HepG2 (cell line): ENCODE results near the gene KARS1. TPM values are rescaled to one million over a fixed set of nuclear protein-coding genes. Genes with fewer than 3 reads are reported as not detected.

Experiments used
- ETV6 ChIP-seq: sonication (generic); formaldehyde crosslinking; conservative IDR thresholded peaks from 2 replicates; pipeline ENCODE4 v1.4.0; 2020; ENCODE audit warnings: missing genetic modification reagents
- HES4 ChIP-seq: sonication (generic); formaldehyde crosslinking; IDR thresholded peaks from 2 replicates; pipeline ENCODE4 v1.9.0; 2021; ENCODE audit warnings: mild to moderate bottlenecking, missing genetic modification reagents, borderline replicate concordance
- HNRNPUL1 ChIP-seq: fragments of 200-400 bp; formaldehyde crosslinking; IDR thresholded peaks from 2 replicates; pipeline ENCODE4 v1.6.1; 2017; ENCODE audit warnings: low read depth, mild to moderate bottlenecking, low read length, moderate library complexity
- PLRG1 ChIP-seq: fragments of 450-650 bp; conservative IDR thresholded peaks from 2 replicates; pipeline ENCODE4 v1.6.1; 2016
- REL ChIP-seq: sonication (generic); formaldehyde crosslinking; conservative IDR thresholded peaks from 2 replicates; pipeline ENCODE4 v1.8.0; 2022; ENCODE audit warnings: mild to moderate bottlenecking, missing genetic modification reagents, moderate library complexity
- STAG1 ChIP-seq: sonication (generic); formaldehyde crosslinking; IDR thresholded peaks from 2 replicates; pipeline ENCODE4 v1.4.0; 2020; ENCODE audit warnings: missing genetic modification reagents
- TFDP2 ChIP-seq: sonication (generic); formaldehyde crosslinking; IDR thresholded peaks from 2 replicates; pipeline ENCODE4 v1.4.0; 2020; ENCODE audit warnings: missing genetic modification reagents
- ZNF296 ChIP-seq: sonication (generic); formaldehyde crosslinking; conservative IDR thresholded peaks from 2 replicates; pipeline ENCODE4 v1.5.0; 2020; ENCODE audit warnings: mild to moderate bottlenecking, missing genetic modification reagents
- ZNF547 ChIP-seq: sonication (generic); formaldehyde crosslinking; IDR thresholded peaks from 2 replicates; pipeline ENCODE4 v1.5.1; 2020; ENCODE audit warnings: mild to moderate bottlenecking, missing genetic modification reagents
- ZNF678 ChIP-seq: sonication (generic); formaldehyde crosslinking; IDR thresholded peaks from 2 replicates; pipeline ENCODE4 v1.4.0; 2020; ENCODE audit warnings: mild to moderate bottlenecking, missing genetic modification reagents
- ZNF737 ChIP-seq: sonication (generic); formaldehyde crosslinking; IDR thresholded peaks from 2 replicates; pipeline ENCODE4 v1.5.0; 2020; ENCODE audit warnings: missing genetic modification reagents, mild to moderate bottlenecking, borderline replicate concordance
- ZNF777 ChIP-seq: sonication (generic); formaldehyde crosslinking; IDR thresholded peaks from 2 replicates; pipeline ENCODE4 v1.4.0; 2020; ENCODE audit warnings: missing genetic modification reagents
- ZNF883 ChIP-seq: sonication (generic); formaldehyde crosslinking; IDR thresholded peaks from 2 replicates; pipeline ENCODE4 v1.5.1; 2020; ENCODE audit warnings: mild to moderate bottlenecking, missing genetic modification reagents; ENCODE audit errors: not compliant biosample characterization
- ZSCAN30 ChIP-seq: sonication (generic); formaldehyde crosslinking; IDR thresholded peaks from 2 replicates; pipeline ENCODE4 v1.5.0; 2020; ENCODE audit warnings: mild to moderate bottlenecking, missing genetic modification reagents
- polyA plus RNA-seq, 8 experiments: library from polyadenylated mRNA; depleted of rRNA in 3 of 8; stranded (reverse) in 7 of 8; unstranded in 1 of 8; fragments of >200 nt; fragmentation: Illumina TruSeq in 4 of 8; extraction: Trizol in 4 of 8; gene quantifications; 2 replicates each; pipeline versions ENCODE4 v1.2.1 to v1.2.3, GENCODE V29; 2011 to 2016; ENCODE audit warnings: low read depth in 4 of 8, missing spikeins in 1 of 8, mixed read lengths in 1 of 8; ENCODE audit not compliant: insufficient read depth in 1 of 8
- total RNA-seq, 5 experiments: library from RNA; depleted of rRNA; stranded (reverse); fragments of >200 nt; fragmentation: Illumina TruSeq; extraction: Trizol; gene quantifications; 2 replicates each; pipeline ENCODE4 v1.2.3, GENCODE V29; 2016; ENCODE audit warnings: low read depth in 1 of 5
- TF ChIP-seq, protein P1 (sequence below): sonication (generic); formaldehyde crosslinking; IDR thresholded peaks from 2 replicates; pipeline ENCODE4 v1.4.0; 2020; ENCODE audit warnings: missing genetic modification reagents, borderline replicate concordance

The KARS1 gene
- total and polyA plus RNA-seq, 2 of the 13 experiments (the other 11 are each of a cell fraction or from before 2014, with no cell fraction given) = 141 to 276 TPM

DNA sequence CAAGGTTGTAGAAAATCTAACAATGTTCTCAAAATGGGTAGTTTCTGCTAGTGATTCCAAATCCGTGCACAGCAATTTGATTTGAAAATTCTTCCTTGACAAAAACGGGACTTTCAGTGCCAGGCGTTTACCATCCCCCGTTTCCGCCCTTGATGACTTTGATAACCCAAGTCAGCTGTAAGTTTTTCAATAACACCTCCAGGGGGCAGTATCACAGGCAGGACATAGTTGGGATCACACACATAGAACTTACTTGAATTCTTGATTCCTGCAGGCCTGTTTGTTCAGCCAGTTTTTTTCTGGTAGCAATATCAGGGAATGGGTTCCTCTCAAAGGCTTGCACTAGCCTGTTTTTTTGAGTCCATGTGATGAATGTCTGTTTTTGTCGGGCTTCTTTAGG, 48.2 kb upstream of the KARS1 start (continued):
- TF ChIP-seq, protein P1, sequence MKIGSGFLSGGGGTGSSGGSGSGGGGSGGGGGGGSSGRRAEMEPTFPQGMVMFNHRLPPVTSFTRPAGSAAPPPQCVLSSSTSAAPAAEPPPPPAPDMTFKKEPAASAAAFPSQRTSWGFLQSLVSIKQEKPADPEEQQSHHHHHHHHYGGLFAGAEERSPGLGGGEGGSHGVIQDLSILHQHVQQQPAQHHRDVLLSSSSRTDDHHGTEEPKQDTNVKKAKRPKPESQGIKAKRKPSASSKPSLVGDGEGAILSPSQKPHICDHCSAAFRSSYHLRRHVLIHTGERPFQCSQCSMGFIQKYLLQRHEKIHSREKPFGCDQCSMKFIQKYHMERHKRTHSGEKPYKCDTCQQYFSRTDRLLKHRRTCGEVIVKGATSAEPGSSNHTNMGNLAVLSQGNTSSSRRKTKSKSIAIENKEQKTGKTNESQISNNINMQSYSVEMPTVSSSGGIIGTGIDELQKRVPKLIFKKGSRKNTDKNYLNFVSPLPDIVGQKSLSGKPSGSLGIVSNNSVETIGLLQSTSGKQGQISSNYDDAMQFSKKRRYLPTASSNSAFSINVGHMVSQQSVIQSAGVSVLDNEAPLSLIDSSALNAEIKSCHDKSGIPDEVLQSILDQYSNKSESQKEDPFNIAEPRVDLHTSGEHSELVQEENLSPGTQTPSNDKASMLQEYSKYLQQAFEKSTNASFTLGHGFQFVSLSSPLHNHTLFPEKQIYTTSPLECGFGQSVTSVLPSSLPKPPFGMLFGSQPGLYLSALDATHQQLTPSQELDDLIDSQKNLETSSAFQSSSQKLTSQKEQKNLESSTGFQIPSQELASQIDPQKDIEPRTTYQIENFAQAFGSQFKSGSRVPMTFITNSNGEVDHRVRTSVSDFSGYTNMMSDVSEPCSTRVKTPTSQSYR (CRISPR knock-in tag) = peak; percentile 59; the same call in 1 of the 2 replicates
- TF ChIP-seq ZNF737 = no peak
- TF ChIP-seq ZSCAN30 = no peak
- no peak for TF ChIP-seq PLRG1
- TF ChIP-seq ZNF296 = no peak
- no peak for TF ChIP-seq REL (CRISPR knock-in tag)
- TF ChIP-seq HES4 (CRISPR knock-in tag) = no peak
- TF ChIP-seq ETV6 = no peak
- no peak for TF ChIP-seq TFDP2
- TF ChIP-seq ZNF883 (CRISPR knock-in tag) = no peak
- no peak for TF ChIP-seq STAG1
- no peak for TF ChIP-seq ZNF547 (CRISPR knock-in tag)
- TF ChIP-seq ZNF777 (CRISPR knock-in tag) = no peak
- TF ChIP-seq ZNF678 (CRISPR knock-in tag) = no peak
- no peak for TF ChIP-seq HNRNPUL1
